ENCODE data around the gene ARSI. TPM values are rescaled to one million over a fixed set of nuclear protein-coding genes. Genes with fewer than 3 reads are reported as not detected.

ARSI gene
- total RNA-seq, 4 donors from 2014 or later: 7.3 to 17.0 (median 8.1) TPM

GRCh38 chr5:150264667-150265603, 37.8 kb downstream of the ARSI start:
- Histone ChIP-seq H3K4me3 (no peak overlapping the region), H3K36me3 (no peaks in the 10 kb centered on the region), H3K4me1 (peaks cover 0 to 22% (median 0%) of the 10 kb centered on the region in 4 donors), H3K9me3 (no peaks in the 10 kb centered on the region), H3K27ac (no peak overlapping the region), H3K27me3 (no peaks in the 10 kb centered on the region)
- DNase-seq (ENCODE audit: low spot score in 2 of 2): no peak
- 84 to 86% methylated on average over 23 of the region's 23 CpGs for WGBS, 2 donors
- no peak for TF ChIP-seq POLR2A (IDR thresholded peaks at IDR 0.05)
- TF ChIP-seq CTCF (IDR thresholded peaks at IDR 0.05): no peak
- no peak for TF ChIP-seq EP300 (IDR thresholded peaks at IDR 0.05)

GRCh38 chr5:150263801-150264621, 38.7 kb downstream of the ARSI start:
- no peak for TF ChIP-seq POLR2A (IDR thresholded peaks at IDR 0.05)
- TF ChIP-seq EP300 (IDR thresholded peaks at IDR 0.05): no peak
- no peak for TF ChIP-seq CTCF (IDR thresholded peaks at IDR 0.05)
- Histone ChIP-seq H3K4me1 (peaks cover 0 to 22% (median 0%) of the 10 kb centered on the region in 4 donors), H3K36me3 (no peaks in the 10 kb centered on the region), H3K27ac (no peak overlapping the region), H3K9me3 (no peaks in the 10 kb centered on the region), H3K4me3 (no peak overlapping the region), H3K27me3 (no peaks in the 10 kb centered on the region)
- WGBS, 2 donors: 48 to 59% methylated on average over 10 to 11 of the region's 11 CpGs
- DNase-seq (ENCODE audit: low spot score in 2 of 2): peak in 1 of 2 donors; percentile 12

- no peak for TF ChIP-seq CTCF (IDR thresholded peaks at IDR 0.05)
- no peak for TF ChIP-seq EP300 (IDR thresholded peaks at IDR 0.05)
- TF ChIP-seq POLR2A (IDR thresholded peaks at IDR 0.05): no peak
- Histone ChIP-seq H3K9me3 (no peaks in the 10 kb centered on the region), H3K27ac (no peak overlapping the region), H3K27me3 (no peaks in the 10 kb centered on the region), H3K36me3 (no peaks in the 10 kb centered on the region), H3K4me3 (no peak overlapping the region), H3K4me1 (peaks cover 0 to 22% (median 0%) of the 10 kb centered on the region in 4 donors)
- WGBS, 2 donors: 76 to 80% methylated on average over 5 of the region's 5 CpGs
- no peak for DNase-seq (ENCODE audit: low spot score in 2 of 2)
These were observed 39.3 kb downstream of the ARSI start for GRCh38 chr5:150263375-150263775.

- Histone ChIP-seq H3K9me3 (no peaks in the 10 kb centered on the region), H3K4me3 (no peak overlapping the region), H3K4me1 (peaks cover 0 to 22% (median 0%) of the 10 kb centered on the region in 4 donors), H3K27ac (no peak overlapping the region), H3K36me3 (no peaks in the 10 kb centered on the region), H3K27me3 (no peaks in the 10 kb centered on the region)
- DNase-seq (ENCODE audit: low spot score in 2 of 2): no peak
- TF ChIP-seq CTCF (IDR thresholded peaks at IDR 0.05) (no peak), EP300 (IDR thresholded peaks at IDR 0.05) (no peak), POLR2A (IDR thresholded peaks at IDR 0.05) (no peak)
- WGBS, 2 donors: 92 to 93% methylated on average over 7 of the region's 7 CpGs
These were observed 40.2 kb downstream of the ARSI start for GRCh38 chr5:150262502-150262901.

All from tibial nerve (tissue), 4 donors.